ENCODE data around the gene CHM.
"Not testable (repeated sequence)": the region's sequence is repeated elsewhere in the genome, so short reads cannot be mapped to it uniquely, and the experiment has no call there.

Gene CHM

GRCh38 chrX:86047174-86047935 lies at the start of gene CHM:
CHM (minus strand) TSS chrX:86047558; CDS start chrX:86047532, 26 bp downstream.
- DNase-seq (ENCODE audit: low spot score): peak; percentile 64

GRCh38 chrX:86078650-86079049 lies 31.3 kb upstream of the CHM start:
- no peak for DNase-seq (ENCODE audit: low spot score)

GRCh38 chrX:86066998-86067397 lies 19.6 kb upstream of the CHM start:
- DNase-seq (ENCODE audit: low spot score): no peak

GRCh38 chrX:86061407-86061806 lies 14.0 kb upstream of the CHM start:
- no peak for DNase-seq (ENCODE audit: low spot score)

- no peak for DNase-seq (ENCODE audit: low spot score)
Measured at GRCh38 chrX:86051741-86052140, 4.4 kb upstream of the CHM start.

- DNase-seq (ENCODE audit: low spot score): no peak
Measured at GRCh38 chrX:86047936-86048280, 550 bp upstream of the CHM start.

- DNase-seq (ENCODE audit: low spot score): no peak
Measured at GRCh38 chrX:86044216-86044615, 3.1 kb downstream of the CHM start.

GRCh38 chrX:86039625-86040568 lies 7.5 kb downstream of the CHM start:
- DNase-seq (ENCODE audit: low spot score): no peak

- DNase-seq (ENCODE audit: low spot score): no peak
Measured at GRCh38 chrX:86033385-86033784, 14.0 kb downstream of the CHM start.

GRCh38 chrX:86028681-86029080 lies 18.7 kb downstream of the CHM start:
- DNase-seq (ENCODE audit: low spot score): no peak

GRCh38 chrX:86023811-86024210 lies 23.5 kb downstream of the CHM start:
- DNase-seq (ENCODE audit: low spot score): no peak

GRCh38 chrX:86021652-86022289 lies 25.6 kb downstream of the CHM start:
- no peak for DNase-seq (ENCODE audit: low spot score)

- DNase-seq (ENCODE audit: low spot score): no peak
Measured at GRCh38 chrX:86016139-86016538, 31.2 kb downstream of the CHM start.

GRCh38 chrX:86014959-86015358 lies 32.4 kb downstream of the CHM start:
- DNase-seq (ENCODE audit: low spot score): not testable (repeated sequence)

- no peak for DNase-seq (ENCODE audit: low spot score)
Measured at GRCh38 chrX:86014421-86014820, 32.9 kb downstream of the CHM start.

GRCh38 chrX:86013792-86014191 lies 33.6 kb downstream of the CHM start:
- DNase-seq (ENCODE audit: low spot score): no peak

- no peak for DNase-seq (ENCODE audit: low spot score)
Measured at GRCh38 chrX:86012188-86012587, 35.2 kb downstream of the CHM start.

GRCh38 chrX:86009803-86010202 lies 37.6 kb downstream of the CHM start:
- not testable (repeated sequence) for DNase-seq (ENCODE audit: low spot score)

GRCh38 chrX:86007891-86008290 lies 39.5 kb downstream of the CHM start:
- not testable (repeated sequence) for DNase-seq (ENCODE audit: low spot score)

- DNase-seq (ENCODE audit: low spot score): no peak
Measured at GRCh38 chrX:86002076-86002896, 45.1 kb downstream of the CHM start.

GRCh38 chrX:85998954-85999353 lies 48.4 kb downstream of the CHM start:
- DNase-seq (ENCODE audit: low spot score): no peak

GRCh38 chrX:85996555-85996954 lies 50.8 kb downstream of the CHM start:
- DNase-seq (ENCODE audit: low spot score): no peak

All from hematopoietic multipotent progenitor cell treated with erythropoietin and hydrocortisone succinate and interleukin-3 and kit ligand, for 17 days (in vitro differentiated cells).